Osteoblast (primary cell): ENCODE data around the gene DNMT3B. TPM values are rescaled to one million over a fixed set of nuclear protein-coding genes. Genes with fewer than 3 reads are reported as not detected.

Experiments used
- DNase-seq: peaks from one replicate; pipeline ENCODE4 v3.0.0; 2011; ENCODE audit warnings: low spot score, mixed read lengths; ENCODE audit not compliant: insufficient read length; ENCODE audit errors: missing footprints
- H2AFZ ChIP-seq: 2 replicates; pipeline ENCODE4 v1.6.0; 2011; ENCODE audit warnings: mild to moderate bottlenecking, low read length
- H3K27ac ChIP-seq: 2 replicates; pipeline ENCODE4 v1.5.1; 2011; ENCODE audit warnings: mild to moderate bottlenecking, low read depth, low read length, moderate library complexity
- H3K27me3 ChIP-seq: 2 replicates; pipeline ENCODE4 v1.6.0; 2012; ENCODE audit warnings: mild to moderate bottlenecking, control low read depth, inconsistent platforms, low read length, moderate library complexity; ENCODE audit not compliant: insufficient read depth
- H3K36me3 ChIP-seq: 2 replicates; pipeline ENCODE4 v1.5.1; 2011; ENCODE audit warnings: mild to moderate bottlenecking, low read length, control low read depth, moderate library complexity; ENCODE audit not compliant: insufficient read depth
- H3K4me1 ChIP-seq: 2 replicates; pipeline ENCODE4 v1.5.1; 2011; ENCODE audit warnings: mild to moderate bottlenecking, low read length, control low read depth, moderate library complexity; ENCODE audit not compliant: insufficient read depth
- H3K4me2 ChIP-seq: 2 replicates; pipeline ENCODE4 v1.6.0; 2011; ENCODE audit warnings: mild to moderate bottlenecking, low read length; ENCODE audit not compliant: insufficient read depth
- H3K4me3 ChIP-seq: fragments of 200-600 bp; sonication (generic); 3 replicates; pipeline ENCODE4 v1.5.1; 2012; ENCODE audit warnings: mild to moderate bottlenecking, low read length, inconsistent platforms; ENCODE audit not compliant: insufficient read depth
- H3K79me2 ChIP-seq: 2 replicates; pipeline ENCODE4 v1.6.0; 2012; ENCODE audit warnings: mild to moderate bottlenecking, low read length, control low read depth, inconsistent platforms; ENCODE audit not compliant: insufficient read depth
- H3K9me3 ChIP-seq: 2 replicates; pipeline ENCODE4 v1.5.1; 2011; ENCODE audit warnings: low read depth, low read length, control low read depth
- H4K20me1 ChIP-seq: 2 replicates; pipeline ENCODE4 v1.6.0; 2012; ENCODE audit warnings: mild to moderate bottlenecking, low read length, control low read depth; ENCODE audit not compliant: insufficient read depth
- total RNA-seq: library from RNA; depleted of rRNA; stranded (reverse); fragments of >200 nt; gene quantifications from 2 replicates; pipeline ENCODE4 v1.2.3, GENCODE V29; 2012
- TF ChIP-seq, protein P1 (sequence below): IDR thresholded peaks from 2 replicates; pipeline ENCODE4 v1.5.1; 2011; ENCODE audit warnings: mild to moderate bottlenecking, low read depth, low read length, moderate library complexity; ENCODE audit errors: extremely low read depth

The DNMT3B gene
- total RNA-seq, 1 donor: 2.5 TPM

DNA sequence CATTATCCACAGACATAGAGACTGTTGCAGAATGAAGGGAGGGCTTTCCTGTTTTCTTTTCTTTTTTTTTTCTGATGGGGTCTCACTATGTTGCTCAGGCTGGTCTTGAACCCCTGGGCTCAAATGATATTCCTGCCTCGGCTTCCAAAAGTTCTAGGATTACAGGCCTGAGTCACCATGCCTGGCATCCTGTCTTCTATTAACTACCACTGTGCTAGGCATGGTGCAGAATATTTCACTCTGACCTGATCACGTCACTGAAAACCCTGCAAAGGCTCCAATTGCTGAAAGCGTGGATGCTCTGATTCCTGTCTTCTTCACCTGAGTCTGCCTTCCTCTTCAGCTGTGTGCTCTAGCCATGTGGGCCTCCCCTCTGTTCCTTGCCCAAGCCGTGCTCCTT, 8.5 kb upstream of the DNMT3B start:
- no peak overlapping the region for H3K4me3 ChIP-seq
- H3K79me2 ChIP-seq: no peaks in the 10 kb centered on the region
- H3K27me3 ChIP-seq: no peaks in the 10 kb centered on the region
- peak overlapping the region; percentile 37 for H2AFZ ChIP-seq
- no peaks in the 10 kb centered on the region for H3K36me3 ChIP-seq
- H3K9me3 ChIP-seq: no peaks in the 10 kb centered on the region
- H4K20me1 ChIP-seq: no peaks in the 10 kb centered on the region
- H3K4me1 ChIP-seq: peaks cover 23% of the 10 kb centered on the region
- peak overlapping the region; percentile 93 for H3K27ac ChIP-seq
- TF ChIP-seq, protein P1, sequence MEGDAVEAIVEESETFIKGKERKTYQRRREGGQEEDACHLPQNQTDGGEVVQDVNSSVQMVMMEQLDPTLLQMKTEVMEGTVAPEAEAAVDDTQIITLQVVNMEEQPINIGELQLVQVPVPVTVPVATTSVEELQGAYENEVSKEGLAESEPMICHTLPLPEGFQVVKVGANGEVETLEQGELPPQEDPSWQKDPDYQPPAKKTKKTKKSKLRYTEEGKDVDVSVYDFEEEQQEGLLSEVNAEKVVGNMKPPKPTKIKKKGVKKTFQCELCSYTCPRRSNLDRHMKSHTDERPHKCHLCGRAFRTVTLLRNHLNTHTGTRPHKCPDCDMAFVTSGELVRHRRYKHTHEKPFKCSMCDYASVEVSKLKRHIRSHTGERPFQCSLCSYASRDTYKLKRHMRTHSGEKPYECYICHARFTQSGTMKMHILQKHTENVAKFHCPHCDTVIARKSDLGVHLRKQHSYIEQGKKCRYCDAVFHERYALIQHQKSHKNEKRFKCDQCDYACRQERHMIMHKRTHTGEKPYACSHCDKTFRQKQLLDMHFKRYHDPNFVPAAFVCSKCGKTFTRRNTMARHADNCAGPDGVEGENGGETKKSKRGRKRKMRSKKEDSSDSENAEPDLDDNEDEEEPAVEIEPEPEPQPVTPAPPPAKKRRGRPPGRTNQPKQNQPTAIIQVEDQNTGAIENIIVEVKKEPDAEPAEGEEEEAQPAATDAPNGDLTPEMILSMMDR: no peak
- H3K4me2 ChIP-seq: no peak overlapping the region
- DNase-seq: no peak

- no peaks in the 10 kb centered on the region for H3K36me3 ChIP-seq
- no peaks in the 10 kb centered on the region for H3K9me3 ChIP-seq
- no peaks in the 10 kb centered on the region for H4K20me1 ChIP-seq
Observed at GRCh38 chr20:32756156-32756555, 6.0 kb upstream of the DNMT3B start.

GRCh38 chr20:32761417-32761830, 761 bp upstream of the DNMT3B start:
- Histone ChIP-seq H2AFZ (peak overlapping the region; percentile 85), H3K4me1 (peaks cover 6% of the 10 kb centered on the region), H3K4me3 (peak overlapping the region; percentile 87), H3K4me2 (peak overlapping the region; percentile 95), H3K27ac (no peak overlapping the region), H3K36me3 (no peaks in the 10 kb centered on the region), H3K79me2 (peaks cover 25% of the 10 kb centered on the region), H3K9me3 (no peaks in the 10 kb centered on the region), H4K20me1 (no peaks in the 10 kb centered on the region), H3K27me3 (no peaks in the 10 kb centered on the region)
- no peak for DNase-seq
- TF ChIP-seq, protein P1: no peak

More at GRCh38 chr20:32756156-32756555, 6.0 kb upstream of the DNMT3B start:
- TF ChIP-seq, protein P1: no peak
- Histone ChIP-seq H2AFZ (peak overlapping the region; percentile 20), H3K27me3 (no peaks in the 10 kb centered on the region), H3K4me1 (peaks cover 23% of the 10 kb centered on the region), H3K4me2 (no peak overlapping the region), H3K4me3 (no peak overlapping the region), H3K27ac (no peak overlapping the region), H3K79me2 (no peaks in the 10 kb centered on the region)
- no peak for DNase-seq

DNA sequence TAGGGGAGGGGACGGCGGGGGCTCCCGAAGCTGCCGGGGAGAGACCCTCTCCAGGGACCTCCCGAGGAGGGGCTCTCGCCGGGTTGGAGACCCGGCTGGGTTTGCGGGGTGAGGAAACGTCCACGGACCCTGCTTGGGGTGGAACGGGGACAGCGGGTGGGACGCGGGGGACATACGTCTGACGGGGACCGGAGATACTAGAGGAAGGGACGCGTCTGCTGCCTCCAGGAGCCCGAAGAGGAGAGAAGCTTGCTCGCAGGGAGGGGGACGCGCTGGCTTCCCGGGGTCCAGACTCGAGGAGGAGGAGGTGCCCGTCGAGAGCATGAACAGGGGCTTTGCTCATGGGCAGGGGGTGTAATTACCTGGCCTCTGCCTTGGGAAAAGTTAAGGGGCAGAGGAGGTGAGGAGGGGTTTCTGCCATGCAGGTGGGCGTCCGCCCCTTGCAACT, 593 bp downstream of the DNMT3B start:
- DNase-seq: peak; percentile 87
- H3K27ac ChIP-seq: no peak overlapping the region

More for the DNA sequence above, 593 bp downstream of the DNMT3B start:
- peaks cover 6% of the 10 kb centered on the region for H3K4me1 ChIP-seq
- peak overlapping the region; percentile 64 for H2AFZ ChIP-seq
- H4K20me1 ChIP-seq: no peaks in the 10 kb centered on the region
- TF ChIP-seq, protein P1: no peak
- peak overlapping the region; percentile 87 for H3K4me3 ChIP-seq
- H3K9me3 ChIP-seq: no peaks in the 10 kb centered on the region
- H3K36me3 ChIP-seq: no peaks in the 10 kb centered on the region
- H3K79me2 ChIP-seq: peaks cover 28% of the 10 kb centered on the region
- no peaks in the 10 kb centered on the region for H3K27me3 ChIP-seq
- peak overlapping the region; percentile 95 for H3K4me2 ChIP-seq
